CD4-positive, CD25-positive, alpha-beta regulatory T cell (primary cell): ENCODE measurements around the gene LCE7A. TPM values are rescaled to one million over a fixed set of nuclear protein-coding genes. Genes with fewer than 3 reads are reported as not detected.

Source experiments
- ATAC-seq, 2 donors: fragments of 150-1000 bp; cut with Tn5 transposase; one replicate each; pipeline ENCODE4 v1.10.0; 2021; ENCODE audit warnings: low read depth in 2 of 2, moderate number of reproducible peaks in 2 of 2, moderate library complexity in 1 of 2
- DNase-seq, 3 donors: peaks; one replicate each; pipeline versions ENCODE4 v3.0.0 to v3.0.0-alpha.2; 2012 to 2022; ENCODE audit warnings: mixed read lengths in 1 of 3
- H3K27ac ChIP-seq: one replicate; pipeline ENCODE4 v1.7.0; 2013; ENCODE audit warnings: mild to moderate bottlenecking, low read length; ENCODE audit not compliant: insufficient read depth, poor library complexity, severe bottlenecking
- H3K27me3 ChIP-seq: one replicate; pipeline ENCODE4 v1.7.0; 2013; ENCODE audit warnings: low read length; ENCODE audit not compliant: control insufficient read depth, insufficient read depth
- H3K36me3 ChIP-seq: one replicate; pipeline ENCODE4 v1.7.0; 2013; ENCODE audit warnings: mild to moderate bottlenecking, low read length, moderate library complexity; ENCODE audit not compliant: control insufficient read depth, insufficient read depth
- H3K4me1 ChIP-seq: 2 replicates; pipeline ENCODE4 v1.7.0; 2013; ENCODE audit warnings: mild to moderate bottlenecking, low read length; ENCODE audit not compliant: insufficient read depth, control insufficient read depth, poor library complexity, severe bottlenecking
- H3K4me3 ChIP-seq: one replicate; pipeline ENCODE4 v1.7.0; 2013; ENCODE audit warnings: low read depth, mild to moderate bottlenecking, low read length, moderate library complexity
- H3K9me3 ChIP-seq, 2 experiments: 1 replicate in 1 of 2; 2 replicates in 1 of 2; pipeline ENCODE4 v1.7.0; 2013; ENCODE audit warnings: low read length in 2 of 2, mild to moderate bottlenecking in 1 of 2, moderate library complexity in 1 of 2; ENCODE audit not compliant: control insufficient read depth in 2 of 2
- H3K27ac Mint-ChIP-seq, 3 donors: one replicate each; pipeline ENCODE4 v1.8.0; 2020 to 2022; ENCODE audit warnings: mild to moderate bottlenecking in 3 of 3, mixed read lengths in 3 of 3, moderate library complexity in 2 of 3
- H3K27me3 Mint-ChIP-seq: one replicate; pipeline ENCODE4 v1.8.0; 2022; ENCODE audit warnings: mild to moderate bottlenecking, mixed read lengths
- H3K36me3 Mint-ChIP-seq: one replicate; pipeline ENCODE4 v1.8.0; 2020; ENCODE audit warnings: mixed read lengths
- H3K4me1 Mint-ChIP-seq, 4 donors: one replicate each; pipeline ENCODE4 v1.8.0; 2020 to 2022; ENCODE audit warnings: mixed read lengths in 4 of 4, mild to moderate bottlenecking in 1 of 4
- H3K4me3 Mint-ChIP-seq, 4 donors: one replicate each; pipeline ENCODE4 v1.8.0; 2020 to 2022; ENCODE audit warnings: mild to moderate bottlenecking in 4 of 4, mixed read lengths in 4 of 4, moderate library complexity in 3 of 4
- H3K9me3 Mint-ChIP-seq, 7 donors: one replicate each; pipeline ENCODE4 v1.8.0; 2020 to 2022; ENCODE audit warnings: mixed read lengths in 7 of 7, mild to moderate bottlenecking in 3 of 7, moderate library complexity in 2 of 7
- polyA plus RNA-seq, 4 donors: library from polyadenylated mRNA; unstranded; fragments of 300-500 nt; fragmentation: Illumina TruSeq; gene quantifications; one replicate each; pipeline ENCODE4 v1.2.3, GENCODE V29; 2021
- total RNA-seq: library from RNA; stranded (reverse); gene quantifications from one replicate; pipeline ENCODE4 v1.2.3, GENCODE V29; 2022

LCE7A gene
- total and polyA plus RNA-seq, 5 donors from 2014 or later, result not detected

DNA sequence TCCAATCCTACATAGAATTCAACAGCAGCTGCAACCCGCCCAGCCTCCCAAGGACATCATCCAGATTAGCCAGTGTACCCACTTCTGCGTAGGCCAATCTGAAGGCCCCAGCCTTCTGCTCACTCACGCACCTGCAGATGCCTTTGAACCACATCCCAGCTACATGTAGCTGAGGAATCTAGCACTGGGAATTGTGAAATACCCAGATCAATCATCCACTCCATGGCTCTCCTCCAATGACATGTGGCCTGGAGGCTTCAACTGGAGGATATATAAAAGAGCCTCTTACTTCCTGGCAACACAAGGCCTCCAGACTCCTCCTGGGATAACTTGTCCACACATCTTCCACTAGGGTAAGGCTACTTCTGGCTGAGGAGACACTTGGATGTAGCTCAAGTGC, 17.2 kb upstream of the LCE7A start, which contains the start of gene LCE6A:
LCE6A (plus strand) TSS at position 301 of the 400 bp plus-strand sequence. CDS start 665 bp downstream, outside the sequence.
- no peak for DNase-seq
- no peaks in the 10 kb centered on the region for H3K36me3 ChIP-seq
- Mint-ChIP-seq H3K9me3 (peaks cover 0 to 3% (median 0%) of the 10 kb centered on the region in 7 donors), H3K27me3 (peaks cover 27% of the 10 kb centered on the region), H3K4me1 (no peaks in the 10 kb centered on the region), H3K27ac (no peak within 1 kb of the TSS), H3K4me3 (no peak within 1 kb of the TSS), H3K36me3 (no peaks in the 10 kb centered on the region)
- H3K4me1 ChIP-seq, result no peaks in the 10 kb centered on the region
- no peak within 1 kb of the TSS for H3K4me3 ChIP-seq
- H3K27me3 ChIP-seq, result peaks cover 10% of the 10 kb centered on the region
- no peak for ATAC-seq
- H3K27ac ChIP-seq, result no peak within 1 kb of the TSS
- no peaks in the 10 kb centered on the region for H3K9me3 ChIP-seq

GRCh38 chr1:152855661-152856060, 4.1 kb upstream of the LCE7A start:
- Mint-ChIP-seq H3K27ac (no peak overlapping the region), H3K4me3 (no peak overlapping the region), H3K27me3 (peaks cover 5% of the 10 kb centered on the region), H3K9me3 (peaks cover 0 to 3% (median 0%) of the 10 kb centered on the region in 7 donors), H3K4me1 (no peaks in the 10 kb centered on the region), H3K36me3 (no peaks in the 10 kb centered on the region)
- no peak for DNase-seq
- no peaks in the 10 kb centered on the region for H3K36me3 ChIP-seq
- no peak overlapping the region for H3K4me3 ChIP-seq
- no peaks in the 10 kb centered on the region for H3K9me3 ChIP-seq
- H3K27me3 ChIP-seq, result no peaks in the 10 kb centered on the region
- no peaks in the 10 kb centered on the region for H3K4me1 ChIP-seq
- no peak for ATAC-seq
- no peak overlapping the region for H3K27ac ChIP-seq

GRCh38 chr1:152858062-152858461, 1.7 kb upstream of the LCE7A start:
- Histone ChIP-seq H3K27me3 (no peaks in the 10 kb centered on the region), H3K36me3 (no peaks in the 10 kb centered on the region), H3K27ac (no peak overlapping the region), H3K4me1 (no peaks in the 10 kb centered on the region), H3K9me3 (no peaks in the 10 kb centered on the region), H3K4me3 (no peak overlapping the region)
- no peaks in the 10 kb centered on the region for H3K4me1 Mint-ChIP-seq
- H3K4me3 Mint-ChIP-seq, result no peak overlapping the region
- H3K36me3 Mint-ChIP-seq, result no peaks in the 10 kb centered on the region
- H3K27me3 Mint-ChIP-seq, result peaks cover 6% of the 10 kb centered on the region
- H3K27ac Mint-ChIP-seq, result no peak overlapping the region
- H3K9me3 Mint-ChIP-seq, result peaks cover 0 to 3% (median 0%) of the 10 kb centered on the region in 7 donors
- DNase-seq (no peak), ATAC-seq (no peak)

DNA sequence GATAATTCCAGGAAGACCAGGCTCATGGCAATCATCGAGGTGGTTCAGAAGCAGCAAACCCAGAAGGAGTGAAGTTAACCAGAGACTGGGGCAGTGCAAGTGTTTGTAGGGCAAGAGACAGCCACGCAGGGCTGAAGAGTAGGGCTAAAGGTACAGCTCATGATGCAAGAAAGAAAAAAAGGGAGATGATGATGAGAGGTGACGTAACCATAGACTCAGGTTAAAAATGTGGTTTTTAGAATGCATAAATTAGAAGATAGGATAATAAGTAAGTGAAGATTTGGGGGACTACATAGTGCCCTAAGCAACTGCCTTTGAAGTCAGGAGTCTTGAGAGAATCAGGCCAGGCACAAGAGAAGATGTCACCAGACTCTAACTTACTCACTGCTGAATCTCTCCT, 333 bp downstream of the LCE7A start:
- Histone ChIP-seq H3K27ac (no peak overlapping the region), H3K4me3 (no peak overlapping the region), H3K36me3 (no peaks in the 10 kb centered on the region), H3K4me1 (no peaks in the 10 kb centered on the region), H3K9me3 (no peaks in the 10 kb centered on the region), H3K27me3 (peaks cover 5% of the 10 kb centered on the region)
- no peaks in the 10 kb centered on the region for H3K4me1 Mint-ChIP-seq
- no peak for ATAC-seq
- H3K27ac Mint-ChIP-seq, result no peak overlapping the region
- peaks cover 0 to 1% (median 0%) of the 10 kb centered on the region in 7 donors for H3K9me3 Mint-ChIP-seq
- H3K4me3 Mint-ChIP-seq, result no peak overlapping the region
- no peak for DNase-seq
- peaks cover 6% of the 10 kb centered on the region for H3K27me3 Mint-ChIP-seq
- H3K36me3 Mint-ChIP-seq, result no peaks in the 10 kb centered on the region

- H3K4me3 Mint-ChIP-seq, result no peak overlapping the region
- Histone ChIP-seq H3K27ac (no peak overlapping the region), H3K4me3 (no peak overlapping the region), H3K27me3 (peaks cover 7% of the 10 kb centered on the region), H3K36me3 (no peaks in the 10 kb centered on the region), H3K9me3 (no peaks in the 10 kb centered on the region), H3K4me1 (no peaks in the 10 kb centered on the region)
- no peak overlapping the region for H3K27ac Mint-ChIP-seq
- ATAC-seq, result no peak
- H3K27me3 Mint-ChIP-seq, result peaks cover 6% of the 10 kb centered on the region
- H3K9me3 Mint-ChIP-seq, result no peaks in the 10 kb centered on the region
- no peaks in the 10 kb centered on the region for H3K4me1 Mint-ChIP-seq
- DNase-seq, result no peak
- H3K36me3 Mint-ChIP-seq, result no peaks in the 10 kb centered on the region
These were observed 1.6 kb downstream of the LCE7A start for GRCh38 chr1:152861374-152861773.

- H3K4me1 Mint-ChIP-seq, result no peaks in the 10 kb centered on the region
- H3K27me3 ChIP-seq, result peaks cover 15% of the 10 kb centered on the region
- no peak overlapping the region for H3K4me3 ChIP-seq
- H3K4me1 ChIP-seq, result no peaks in the 10 kb centered on the region
- H3K9me3 Mint-ChIP-seq, result no peaks in the 10 kb centered on the region
- peaks cover 6% of the 10 kb centered on the region for H3K27me3 Mint-ChIP-seq
- DNase-seq (no peak), ATAC-seq (no peak)
- no peaks in the 10 kb centered on the region for H3K9me3 ChIP-seq
- H3K27ac ChIP-seq, result no peak overlapping the region
- H3K36me3 ChIP-seq, result no peaks in the 10 kb centered on the region
- H3K4me3 Mint-ChIP-seq, result no peak overlapping the region
- H3K27ac Mint-ChIP-seq, result no peak overlapping the region
- H3K36me3 Mint-ChIP-seq, result no peaks in the 10 kb centered on the region
These were observed 4.6 kb downstream of the LCE7A start for GRCh38 chr1:152864443-152864842.

- Mint-ChIP-seq H3K4me3 (no peak overlapping the region), H3K27me3 (peaks cover 6% of the 10 kb centered on the region), H3K36me3 (no peaks in the 10 kb centered on the region), H3K4me1 (no peaks in the 10 kb centered on the region), H3K27ac (no peak overlapping the region), H3K9me3 (no peaks in the 10 kb centered on the region)
- H3K27ac ChIP-seq, result no peak overlapping the region
- peaks cover 15% of the 10 kb centered on the region for H3K27me3 ChIP-seq
- H3K9me3 ChIP-seq, result no peaks in the 10 kb centered on the region
- no peak overlapping the region for H3K4me3 ChIP-seq
- no peaks in the 10 kb centered on the region for H3K36me3 ChIP-seq
- H3K4me1 ChIP-seq, result no peaks in the 10 kb centered on the region
- DNase-seq (no peak), ATAC-seq (no peak)
These were observed 6.5 kb downstream of the LCE7A start for GRCh38 chr1:152866321-152866720.

GRCh38 chr1:152869808-152870419, 10.1 kb downstream of the LCE7A start:
- Histone ChIP-seq H3K36me3 (no peaks in the 10 kb centered on the region), H3K27ac (no peak overlapping the region), H3K27me3 (peaks cover 13% of the 10 kb centered on the region), H3K9me3 (no peaks in the 10 kb centered on the region), H3K4me3 (no peak overlapping the region), H3K4me1 (no peaks in the 10 kb centered on the region)
- Mint-ChIP-seq H3K27me3 (no peaks in the 10 kb centered on the region), H3K36me3 (no peaks in the 10 kb centered on the region), H3K9me3 (no peaks in the 10 kb centered on the region), H3K27ac (no peak overlapping the region), H3K4me3 (no peak overlapping the region), H3K4me1 (no peaks in the 10 kb centered on the region)
- peak in 1 of 2 donors; percentile 42 for ATAC-seq
- peak; percentile 19 to 60 (median 22) for DNase-seq
